Fibroblast of upper back skin (primary cell): Measurements from ENCODE around the gene OSBPL10.

Experiments
- DNase-seq: peaks from one replicate; pipeline ENCODE4 v3.0.0-alpha.2; 2013

The OSBPL10 gene

GRCh38 chr3:31985831-31986230 lies 4.8 kb upstream of the OSBPL10 start:
- DNase-seq, result no peak

GRCh38 chr3:31984321-31984720 lies 3.3 kb upstream of the OSBPL10 start:
- DNase-seq, result no peak

- DNase-seq, result peak; percentile 21
Measured at GRCh38 chr3:31980530-31981205, 394 bp downstream of the OSBPL10 start.

- no peak for DNase-seq
Measured at GRCh38 chr3:31979001-31979697, 1.9 kb downstream of the OSBPL10 start.

- DNase-seq, result no peak
Measured at GRCh38 chr3:31978553-31978952, 2.5 kb downstream of the OSBPL10 start.

GRCh38 chr3:31977736-31978135 lies 3.3 kb downstream of the OSBPL10 start:
- no peak for DNase-seq

- no peak for DNase-seq
Measured at GRCh38 chr3:31976302-31976701, 4.8 kb downstream of the OSBPL10 start.

GRCh38 chr3:31974964-31975363 lies 6.1 kb downstream of the OSBPL10 start:
- DNase-seq, result no peak

- peak; percentile 53 for DNase-seq
Measured at GRCh38 chr3:31974471-31974870, 6.6 kb downstream of the OSBPL10 start.

GRCh38 chr3:31973837-31974236 lies 7.2 kb downstream of the OSBPL10 start:
- no peak for DNase-seq

GRCh38 chr3:31973081-31973480 lies 8.0 kb downstream of the OSBPL10 start:
- DNase-seq, result no peak

- no peak for DNase-seq
Measured at GRCh38 chr3:31971607-31972006, 9.5 kb downstream of the OSBPL10 start.

GRCh38 chr3:31968927-31969418 lies 12.1 kb downstream of the OSBPL10 start:
- DNase-seq, result peak; percentile 99

- DNase-seq, result peak; percentile 79
Measured at GRCh38 chr3:31968369-31968926, 12.6 kb downstream of the OSBPL10 start.

- no peak for DNase-seq
Measured at GRCh38 chr3:31967592-31967991, 13.5 kb downstream of the OSBPL10 start.

GRCh38 chr3:31966978-31967591 lies 14.0 kb downstream of the OSBPL10 start:
- no peak for DNase-seq

GRCh38 chr3:31962801-31963205 lies 18.3 kb downstream of the OSBPL10 start:
- DNase-seq, result no peak

GRCh38 chr3:31960793-31961431 lies 20.1 kb downstream of the OSBPL10 start:
- DNase-seq, result peak; percentile 60

GRCh38 chr3:31959951-31960792 lies 20.9 kb downstream of the OSBPL10 start:
- peak; percentile 19 for DNase-seq

- DNase-seq, result no peak
Measured at GRCh38 chr3:31959251-31959650, 21.8 kb downstream of the OSBPL10 start.

- DNase-seq, result no peak
Measured at GRCh38 chr3:31958701-31959152, 22.3 kb downstream of the OSBPL10 start.

GRCh38 chr3:31957106-31957505 lies 24.0 kb downstream of the OSBPL10 start:
- peak; percentile 44 for DNase-seq
